Suppressor macrophage treated with lipopolysaccharide for 1 hour (primary cell): Measurements from ENCODE around the gene WRNIP1.

Experiments
- DNase-seq, 3 donors: peaks; one replicate each; pipeline ENCODE4 v3.0.0-alpha.2; 2020 to 2022

Gene WRNIP1

DNA sequence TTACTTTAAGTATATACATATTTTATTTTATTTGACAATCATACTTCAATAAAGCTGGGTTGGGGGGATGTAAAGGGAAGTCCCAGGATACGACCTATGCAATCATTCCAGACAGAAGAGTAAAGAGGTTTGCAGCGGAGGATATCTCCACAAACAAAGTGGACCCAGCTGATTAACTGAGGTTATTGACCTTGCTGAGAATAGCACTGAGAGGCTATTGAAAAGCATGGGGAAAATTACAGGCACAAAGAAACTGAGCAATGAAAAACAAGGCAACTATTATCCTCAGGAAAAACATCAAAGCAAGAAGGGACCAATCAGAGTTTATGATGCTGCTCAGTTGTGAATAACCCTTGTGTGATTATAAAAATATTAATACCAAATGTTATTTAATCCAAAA is 43.8 kb downstream of the WRNIP1 start:
- no peak for DNase-seq

DNA sequence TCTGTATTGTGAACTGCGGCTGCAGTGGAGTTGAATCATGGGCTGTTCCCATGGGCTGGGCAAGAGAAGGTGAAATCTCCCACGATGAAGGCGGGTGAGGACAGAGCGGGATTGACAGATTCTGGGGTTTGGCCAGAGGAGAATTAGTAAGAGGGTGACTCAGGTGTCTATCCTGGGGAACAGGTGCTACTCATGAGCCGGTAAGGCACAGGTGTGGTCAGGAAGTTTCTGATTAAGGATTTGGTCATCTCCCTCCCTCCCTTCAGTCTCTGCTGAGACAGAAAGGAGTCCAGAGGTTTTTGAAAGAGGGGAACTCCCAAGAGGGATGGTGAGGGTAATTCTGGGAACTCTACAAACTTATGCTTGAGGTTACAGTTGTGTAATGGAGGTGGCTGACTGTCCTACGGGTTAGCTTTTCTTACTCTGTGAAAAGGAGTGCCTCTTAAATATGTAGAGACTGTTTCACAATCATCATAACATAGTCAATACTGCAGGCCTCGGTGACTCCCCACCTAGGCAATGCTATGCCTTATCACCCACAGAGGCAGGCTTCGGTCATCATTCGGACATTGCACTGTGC is 45.0 kb downstream of the WRNIP1 start:
- DNase-seq = peak; percentile 73 to 79 (median 77)

DNA sequence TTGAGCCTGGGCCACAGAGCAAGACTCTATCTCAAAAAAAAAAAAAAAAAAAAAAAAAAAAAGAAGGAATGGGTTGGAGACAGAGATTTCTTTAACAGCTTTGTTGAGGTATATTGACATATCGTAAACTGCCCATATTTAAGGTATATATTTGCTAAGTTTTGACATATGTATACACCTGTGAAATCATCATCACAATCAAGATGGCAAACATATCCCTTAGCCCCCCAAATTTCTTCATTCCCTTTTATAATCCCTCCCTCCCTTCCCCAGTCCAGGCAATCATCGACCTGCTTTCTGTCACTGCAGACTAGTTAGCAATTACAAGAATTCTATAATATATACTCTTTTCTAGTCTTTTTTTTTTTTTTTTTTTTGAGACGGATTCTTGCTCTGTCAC is 47.5 kb downstream of the WRNIP1 start:
- no peak for DNase-seq

DNA sequence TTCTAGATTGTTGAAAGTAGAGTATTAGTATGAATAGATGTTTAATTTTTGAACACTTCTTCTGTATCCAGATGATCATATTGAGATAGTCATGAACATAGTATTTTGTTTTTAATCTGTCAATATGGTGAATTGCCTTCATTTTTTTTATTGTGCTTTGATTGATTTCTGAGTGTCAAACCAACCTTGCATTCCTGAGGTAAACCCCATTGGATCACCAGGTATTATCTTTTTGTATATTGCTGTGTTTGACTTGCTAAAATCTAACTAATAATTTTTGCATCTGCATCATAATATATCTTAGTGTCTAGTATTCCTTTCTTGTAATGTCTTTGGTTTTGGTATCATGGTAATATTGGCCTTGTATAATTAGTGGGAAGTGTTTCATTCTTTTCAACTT is 51.0 kb downstream of the WRNIP1 start:
- DNase-seq = no peak

DNA sequence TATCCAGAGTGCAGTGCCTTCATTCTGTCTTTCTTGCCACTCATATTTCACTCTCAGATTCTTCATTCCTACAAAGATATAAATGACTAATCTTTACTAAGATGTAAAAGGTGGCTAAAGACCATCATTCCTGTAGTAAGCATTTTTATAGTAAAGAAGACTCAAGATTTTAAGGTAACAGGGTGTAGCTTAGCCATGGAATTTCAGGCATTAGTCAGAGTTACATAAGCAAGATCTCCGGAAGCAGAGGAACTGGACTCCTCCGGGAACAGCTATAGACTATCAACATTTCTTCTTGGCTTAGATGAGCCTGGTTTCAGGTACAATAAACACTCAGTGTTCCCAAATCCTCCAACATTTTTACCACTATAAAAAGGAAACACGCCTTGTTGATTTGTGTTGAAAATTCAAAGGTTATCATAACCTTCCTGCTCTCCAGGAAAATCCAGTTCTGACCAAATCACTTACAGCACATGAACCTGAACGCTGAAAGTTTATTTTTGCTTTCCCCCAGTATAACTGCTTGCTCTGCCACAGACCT is 52.8 kb downstream of the WRNIP1 start:
- DNase-seq = no peak

DNA sequence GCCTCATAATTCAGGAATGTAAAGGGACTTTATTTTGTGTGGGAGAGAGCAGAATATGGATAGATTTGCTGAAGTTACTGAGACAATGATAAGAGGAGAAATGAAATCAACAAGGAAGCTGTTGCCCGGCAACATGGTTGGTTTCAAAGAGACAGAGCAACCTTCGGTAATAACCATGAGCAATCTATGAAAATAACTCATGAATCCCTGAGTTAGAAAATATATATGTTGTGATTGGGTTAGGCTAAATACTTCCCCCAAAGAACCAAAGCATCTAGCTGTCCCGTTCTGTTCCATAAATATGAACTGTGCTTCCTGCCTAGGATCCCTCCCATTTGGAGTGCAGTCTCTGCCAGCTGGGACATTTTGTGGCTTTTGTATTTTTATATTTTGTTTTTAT is 53.4 kb downstream of the WRNIP1 start:
- peak in 2 of 3 donors; percentile 44 to 70 for DNase-seq

DNA sequence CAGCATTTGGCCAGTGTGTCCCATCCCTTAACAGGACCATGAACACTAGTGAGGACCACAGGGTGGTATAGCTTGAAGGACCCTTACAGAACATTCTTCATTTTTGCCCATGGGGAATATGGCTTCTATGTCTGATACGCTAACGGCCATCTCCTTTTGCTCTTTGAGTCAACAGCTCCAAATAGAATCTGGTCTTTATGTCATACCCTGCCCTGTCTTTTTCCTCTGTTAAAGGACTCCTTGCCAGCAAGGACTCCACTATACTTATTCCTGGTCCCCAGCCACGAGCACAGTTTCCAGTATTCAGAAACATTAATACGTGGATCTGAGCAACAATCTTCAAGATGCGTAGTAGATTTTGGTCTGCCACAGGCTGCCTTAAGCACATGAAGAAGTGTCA is 53.9 kb downstream of the WRNIP1 start:
- DNase-seq = no peak

DNA sequence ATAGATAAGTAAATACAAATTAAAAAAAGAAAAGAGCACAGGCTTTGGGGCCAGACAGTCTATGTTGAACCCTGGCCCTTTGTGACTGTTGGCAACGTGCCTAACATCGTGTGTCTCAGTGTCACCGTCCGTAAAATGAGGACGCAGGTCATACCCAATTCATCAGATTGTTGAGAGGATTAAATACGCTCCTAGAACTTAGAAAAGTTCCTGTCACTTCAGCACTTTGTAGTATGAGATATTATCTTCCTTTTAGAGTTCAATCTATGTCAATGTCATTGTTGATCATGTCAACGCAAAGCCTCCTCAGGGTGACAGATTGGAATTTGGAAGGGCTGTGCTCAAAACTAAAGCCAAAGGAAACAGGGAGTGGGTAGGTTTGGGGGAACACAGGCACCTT is 54.8 kb downstream of the WRNIP1 start:
- DNase-seq = no peak

DNA sequence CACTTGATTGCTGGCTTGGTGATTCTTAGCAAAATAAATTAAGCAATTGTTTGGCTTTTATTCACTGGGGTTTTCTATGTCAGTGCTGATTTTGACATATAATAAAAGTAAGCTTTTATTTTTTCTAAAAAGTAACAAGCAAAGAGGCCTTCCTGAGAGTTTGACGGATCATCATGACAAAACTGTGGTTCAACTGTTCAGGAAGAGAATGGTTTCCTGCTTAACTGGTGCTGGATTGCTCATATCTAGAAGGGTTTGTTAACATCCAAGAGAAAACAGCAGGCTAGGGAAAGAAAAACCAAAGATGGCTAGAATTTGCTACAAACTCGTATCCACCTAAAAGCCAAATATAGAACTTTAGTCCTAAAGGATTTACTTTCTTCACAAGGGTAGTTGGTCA is 55.2 kb downstream of the WRNIP1 start:
- DNase-seq = peak in 1 of 3 donors; percentile 44

DNA sequence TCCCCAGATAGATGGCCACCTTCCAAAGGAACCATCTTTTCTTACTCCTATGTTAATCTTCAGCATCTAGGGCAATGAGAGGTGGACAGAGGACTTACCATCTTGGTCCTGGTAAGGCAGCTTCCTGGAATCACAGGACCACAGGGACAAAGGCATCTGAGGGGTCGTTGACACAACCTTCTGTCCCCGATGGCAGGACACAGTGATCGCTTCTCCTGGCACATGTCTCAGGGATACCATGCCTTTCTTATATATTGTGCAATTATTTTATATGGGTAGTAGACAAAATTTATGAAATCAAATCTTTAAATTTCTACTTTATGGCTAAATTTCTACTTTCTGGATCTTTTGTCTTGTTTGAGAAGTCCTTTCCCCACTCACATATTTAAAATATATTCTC is 56.4 kb downstream of the WRNIP1 start:
- DNase-seq = no peak

DNA sequence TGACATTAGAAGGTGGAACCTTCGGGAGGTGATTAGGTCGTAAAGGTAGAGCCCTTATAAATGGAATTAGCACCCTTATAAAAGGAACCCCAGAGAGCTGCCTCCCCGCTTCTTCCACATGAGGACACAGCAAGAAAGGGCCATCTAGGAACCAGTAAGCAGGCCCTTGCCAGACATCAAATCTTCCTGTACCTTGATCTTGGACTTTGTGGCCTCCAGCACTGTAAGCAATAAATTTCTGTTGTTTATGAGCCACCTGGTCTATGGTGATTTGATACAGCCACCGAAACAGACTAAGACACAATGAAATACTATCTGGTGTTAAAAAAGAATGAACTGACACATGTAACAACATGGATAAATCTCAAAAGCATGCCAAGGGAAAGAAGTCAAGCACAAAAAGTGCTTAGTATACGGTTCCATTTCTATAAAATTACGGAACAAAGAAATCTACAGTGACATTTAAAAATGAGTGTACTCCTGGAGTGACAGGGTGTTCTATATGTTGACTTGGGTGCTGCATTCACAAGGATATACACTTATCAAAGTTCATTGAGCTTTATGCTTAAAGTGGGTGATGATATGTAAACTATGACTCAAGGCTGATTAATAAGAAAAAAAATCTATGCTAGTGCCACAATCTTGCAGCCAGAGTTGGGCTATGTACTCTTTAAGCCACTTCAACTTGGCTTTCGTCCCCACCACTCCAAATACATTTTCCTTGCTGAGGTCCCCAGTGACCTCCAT is 58.1 kb downstream of the WRNIP1 start:
- no peak for DNase-seq

DNA sequence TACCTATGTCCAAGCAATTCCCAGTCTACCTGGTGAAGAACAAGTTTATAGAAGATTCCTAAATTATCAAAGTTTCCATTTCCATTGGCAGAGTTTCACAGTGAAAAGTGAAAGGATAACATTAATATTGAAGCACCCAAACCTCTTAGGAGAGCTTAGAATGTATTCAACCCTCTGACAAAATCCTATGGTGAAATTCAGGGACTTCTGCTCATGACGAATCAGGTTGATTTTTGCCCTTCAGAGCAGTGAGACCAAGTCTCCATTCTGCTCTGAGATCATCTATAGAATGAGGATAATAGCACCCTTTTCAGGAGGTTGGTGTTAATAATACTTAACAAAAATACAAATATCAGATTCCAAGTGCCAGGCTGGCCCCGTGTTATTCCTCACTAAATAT is 60.9 kb downstream of the WRNIP1 start:
- DNase-seq = peak; percentile 53 to 81 (median 73)

DNA sequence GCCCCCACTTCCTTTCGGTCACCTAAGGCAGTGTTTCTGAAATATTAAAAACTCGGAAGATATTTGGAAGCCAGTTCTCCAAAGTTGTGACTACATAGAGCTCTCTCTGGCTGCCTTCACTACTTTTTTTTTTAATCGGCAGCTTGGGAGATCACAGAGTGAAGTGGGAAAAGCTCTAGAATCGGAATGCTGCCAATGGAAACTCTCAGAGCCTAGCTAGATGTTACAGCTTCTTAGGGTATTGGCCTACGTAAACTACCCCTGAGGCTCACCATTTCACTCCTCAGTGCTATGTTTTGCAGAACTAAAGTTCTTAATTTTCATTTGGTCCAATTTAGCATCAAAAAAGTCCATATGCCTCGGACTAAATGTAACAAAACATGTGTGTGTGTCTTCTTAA is 61.9 kb downstream of the WRNIP1 start:
- no peak for DNase-seq

DNA sequence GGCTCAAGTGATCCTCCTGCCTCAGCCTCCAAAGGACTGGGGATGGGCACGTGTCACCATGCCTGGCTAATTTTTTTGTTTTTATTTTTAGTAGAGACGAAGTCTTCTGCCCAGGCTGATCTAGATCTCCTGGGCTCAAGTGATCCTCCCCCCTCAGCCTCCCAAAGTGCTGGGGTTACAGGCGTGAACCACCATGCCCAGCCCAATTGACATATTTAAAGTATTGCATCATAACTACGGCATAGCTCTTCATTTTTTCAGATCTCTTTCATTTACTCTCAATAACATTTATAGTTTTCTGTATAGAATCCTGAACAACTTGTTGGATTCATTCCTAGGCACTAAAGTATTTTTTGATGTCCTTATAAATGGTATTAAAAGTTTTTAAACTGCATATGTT is 63.4 kb downstream of the WRNIP1 start:
- no peak for DNase-seq

DNA sequence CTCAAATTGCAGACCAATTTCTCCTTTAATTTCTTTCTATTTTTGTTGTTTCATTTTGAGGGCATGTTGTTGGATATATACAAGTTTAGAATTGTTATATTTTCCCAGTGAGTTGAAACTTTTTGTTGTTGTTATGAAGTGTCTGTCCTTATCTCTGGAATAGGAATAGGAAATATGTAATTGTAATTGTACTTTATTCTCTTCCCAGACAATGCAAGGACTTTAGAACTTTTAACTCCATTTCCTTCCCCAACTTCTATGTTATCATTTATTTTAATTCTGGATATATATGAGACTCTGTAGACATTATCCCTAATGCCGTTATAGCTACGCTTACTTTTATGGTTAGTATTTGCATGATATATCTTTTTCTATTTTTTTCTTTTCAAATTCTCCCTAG is 64.1 kb downstream of the WRNIP1 start:
- no peak for DNase-seq

DNA sequence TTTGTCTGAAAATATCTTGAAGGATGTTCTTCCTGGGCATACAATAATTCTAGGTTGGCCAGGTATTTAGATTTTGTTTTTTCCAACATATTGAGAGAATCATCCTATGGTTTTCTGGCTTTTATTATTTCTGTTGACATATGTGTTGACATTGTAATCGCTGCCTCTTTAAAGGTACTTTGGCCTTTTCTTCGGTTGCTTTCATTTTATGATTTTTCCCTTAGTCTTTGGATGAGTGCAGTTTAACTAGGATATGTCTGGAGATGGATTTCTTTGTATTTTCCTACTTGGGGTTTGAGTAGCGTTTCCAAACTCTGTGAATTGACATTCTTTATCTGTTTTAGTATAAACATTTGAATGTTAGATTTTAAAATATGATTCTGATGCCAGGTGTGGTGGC is 65.0 kb downstream of the WRNIP1 start:
- no peak for DNase-seq

DNA sequence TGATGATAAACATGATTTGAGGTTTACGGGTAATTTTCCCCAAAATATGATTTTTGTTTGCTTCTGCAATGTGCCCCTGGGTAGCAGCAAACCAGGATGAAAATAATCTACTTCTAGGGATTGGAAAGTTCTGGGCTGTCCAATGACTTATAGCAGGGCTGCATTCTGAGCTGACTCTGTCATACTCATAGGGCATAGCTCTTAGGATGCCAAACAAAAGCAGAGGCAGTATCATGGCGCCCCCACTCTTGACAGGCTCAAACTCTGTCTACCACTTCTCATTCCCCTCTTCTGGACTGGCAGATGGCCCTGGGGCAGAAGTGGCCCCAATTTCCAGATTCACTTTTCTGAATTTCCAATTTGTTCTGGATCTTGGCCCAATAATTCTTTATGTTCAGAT is 66.2 kb downstream of the WRNIP1 start:
- no peak for DNase-seq

DNA sequence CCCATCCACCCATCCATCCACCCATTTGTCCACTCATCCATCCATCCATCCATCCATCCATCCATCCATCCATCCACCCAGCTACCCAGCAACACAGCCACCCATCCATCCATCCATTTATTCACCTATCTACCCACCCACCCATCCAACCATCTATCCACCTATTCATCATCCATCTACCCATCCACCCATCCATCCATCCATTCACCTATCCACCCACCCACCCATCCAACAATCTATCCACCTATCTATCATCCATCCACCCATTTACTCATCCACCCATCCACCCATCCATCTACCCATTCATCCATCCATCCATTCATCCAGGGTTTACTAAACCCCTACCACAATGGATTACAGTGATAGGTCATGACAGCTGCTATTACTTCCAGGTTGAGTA is 69.1 kb downstream of the WRNIP1 start:
- no peak for DNase-seq
